ENCODE data around the gene MELTF. TPM values are rescaled to one million over a fixed set of nuclear protein-coding genes. Genes with fewer than 3 reads are reported as not detected.

The MELTF gene
- total RNA-seq, 2 donors from 2014 or later: 15.7 to 31.2 TPM

DNA sequence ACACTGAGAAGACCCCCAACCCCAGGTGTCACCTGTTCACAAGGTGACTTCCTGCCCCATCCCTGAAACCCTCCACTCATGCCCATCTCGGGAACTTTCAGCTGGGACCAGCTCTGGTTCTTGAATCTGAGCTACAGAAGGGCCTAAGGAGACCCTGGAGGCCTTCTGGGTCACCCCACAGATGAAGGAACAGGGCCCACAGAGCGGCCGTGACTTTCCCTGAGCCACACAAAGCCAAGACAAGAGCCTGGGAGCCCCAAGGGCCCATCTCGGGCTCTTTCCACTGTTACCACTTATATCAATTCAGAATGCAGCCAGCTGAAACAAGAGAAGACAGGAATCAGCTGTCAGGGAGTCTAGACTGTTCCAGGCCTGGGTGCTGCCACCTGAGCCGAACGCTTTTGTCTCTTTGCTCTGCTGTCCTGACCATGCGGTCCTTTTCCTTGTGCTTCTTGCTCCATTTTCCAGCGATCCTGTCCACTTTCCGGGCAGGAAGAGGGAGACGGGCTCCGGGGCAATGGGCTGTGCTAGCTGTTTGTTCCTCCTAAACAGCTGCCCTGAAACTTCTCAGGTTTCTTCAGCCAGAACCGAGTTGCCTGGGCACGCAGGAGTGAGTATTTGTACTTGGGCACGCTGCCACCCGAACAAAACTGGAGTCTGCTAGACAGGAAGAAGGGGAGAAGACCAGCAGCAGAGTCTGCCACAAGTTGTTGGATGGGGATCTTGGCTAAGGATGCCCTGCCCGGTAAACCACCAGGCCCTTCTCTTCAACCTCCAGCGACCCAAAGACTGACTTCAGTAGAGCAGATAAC is 33.0 kb downstream of the MELTF start:
- no peaks in the 10 kb centered on the region for H3K4me1 ChIP-seq
- no peaks in the 10 kb centered on the region for H3K27me3 ChIP-seq
- H3K4me3 ChIP-seq: no peak overlapping the region
- TF ChIP-seq, protein P1, sequence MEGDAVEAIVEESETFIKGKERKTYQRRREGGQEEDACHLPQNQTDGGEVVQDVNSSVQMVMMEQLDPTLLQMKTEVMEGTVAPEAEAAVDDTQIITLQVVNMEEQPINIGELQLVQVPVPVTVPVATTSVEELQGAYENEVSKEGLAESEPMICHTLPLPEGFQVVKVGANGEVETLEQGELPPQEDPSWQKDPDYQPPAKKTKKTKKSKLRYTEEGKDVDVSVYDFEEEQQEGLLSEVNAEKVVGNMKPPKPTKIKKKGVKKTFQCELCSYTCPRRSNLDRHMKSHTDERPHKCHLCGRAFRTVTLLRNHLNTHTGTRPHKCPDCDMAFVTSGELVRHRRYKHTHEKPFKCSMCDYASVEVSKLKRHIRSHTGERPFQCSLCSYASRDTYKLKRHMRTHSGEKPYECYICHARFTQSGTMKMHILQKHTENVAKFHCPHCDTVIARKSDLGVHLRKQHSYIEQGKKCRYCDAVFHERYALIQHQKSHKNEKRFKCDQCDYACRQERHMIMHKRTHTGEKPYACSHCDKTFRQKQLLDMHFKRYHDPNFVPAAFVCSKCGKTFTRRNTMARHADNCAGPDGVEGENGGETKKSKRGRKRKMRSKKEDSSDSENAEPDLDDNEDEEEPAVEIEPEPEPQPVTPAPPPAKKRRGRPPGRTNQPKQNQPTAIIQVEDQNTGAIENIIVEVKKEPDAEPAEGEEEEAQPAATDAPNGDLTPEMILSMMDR (IDR thresholded peaks at IDR 0.05): no peak
- intact Hi-C loops (cut with DNase I): no loop called here
- H3K9ac ChIP-seq (ENCODE audit: low read depth in 2 of 2, low read length in 2 of 2): no peak overlapping the region
- H3K9me3 ChIP-seq: no peaks in the 10 kb centered on the region
- H3K36me3 ChIP-seq: no peaks in the 10 kb centered on the region
- DNase-seq: no peak
- H3K27ac ChIP-seq: no peak overlapping the region

DNA sequence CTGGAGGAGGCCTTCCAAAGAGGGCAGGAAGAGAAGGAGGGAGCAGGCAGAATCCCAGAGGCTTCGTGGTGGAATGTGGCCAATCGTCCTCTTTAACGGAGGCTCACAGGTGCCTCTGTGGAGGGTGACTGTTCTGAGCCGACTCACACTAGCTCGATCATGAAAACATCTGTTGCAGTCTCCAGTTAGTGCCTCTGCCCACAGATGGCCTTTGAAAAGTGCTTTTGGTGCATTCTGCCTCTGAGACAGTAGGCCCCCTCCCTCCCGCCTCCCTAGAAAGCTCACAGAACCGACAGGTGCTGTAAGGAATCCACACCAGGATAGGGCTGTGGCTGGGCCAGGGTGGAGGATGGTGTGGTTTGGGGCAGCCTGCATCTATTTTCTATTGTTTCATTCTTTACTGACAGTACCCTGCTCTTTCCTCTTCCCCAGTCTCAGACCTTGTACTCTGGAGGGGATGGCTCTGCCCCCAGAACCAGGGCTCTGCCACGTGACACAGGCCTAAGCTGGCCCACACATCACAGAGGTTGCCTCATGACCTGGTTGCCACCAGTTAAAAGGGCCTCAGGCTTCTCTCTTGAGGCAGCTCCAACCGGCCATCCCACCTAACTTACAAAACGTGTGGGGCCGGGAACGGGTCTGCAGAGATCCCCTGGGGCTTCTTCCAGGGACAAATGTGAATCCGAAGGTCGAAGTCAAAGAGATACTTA is 33.8 kb downstream of the MELTF start:
- no peaks in the 10 kb centered on the region for H3K9me3 ChIP-seq
- intact Hi-C loops (cut with DNase I): no loop called here
- H3K9ac ChIP-seq (ENCODE audit: low read depth in 2 of 2, low read length in 2 of 2): no peak overlapping the region
- H3K4me1 ChIP-seq: no peaks in the 10 kb centered on the region
- no peak overlapping the region for H3K4me3 ChIP-seq
- H3K27me3 ChIP-seq: no peaks in the 10 kb centered on the region
- TF ChIP-seq, protein P1 (IDR thresholded peaks at IDR 0.05): no peak
- no peak for DNase-seq
- no peak overlapping the region for H3K27ac ChIP-seq
- H3K36me3 ChIP-seq: no peaks in the 10 kb centered on the region

DNA sequence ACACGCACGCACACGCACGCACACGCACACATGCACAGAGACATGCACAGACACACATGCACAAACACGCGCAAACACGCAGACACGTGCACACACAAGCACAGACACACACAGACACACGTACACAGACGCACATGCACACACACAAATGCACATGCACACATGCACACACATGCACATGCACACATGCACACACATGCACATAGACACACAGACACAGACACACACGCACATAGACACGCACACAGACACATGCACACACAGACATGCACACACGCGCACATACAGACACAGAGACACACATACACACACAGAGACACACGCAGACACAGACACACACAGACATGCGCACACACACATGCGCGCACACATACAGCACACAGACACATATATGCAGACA is 34.6 kb downstream of the MELTF start:
- H3K36me3 ChIP-seq: no peaks in the 10 kb centered on the region
- intact Hi-C loops (cut with DNase I): no loop called here
- no peaks in the 10 kb centered on the region for H3K27me3 ChIP-seq
- no peaks in the 10 kb centered on the region for H3K4me1 ChIP-seq
- no peaks in the 10 kb centered on the region for H3K9me3 ChIP-seq
- no peak overlapping the region for H3K4me3 ChIP-seq
- DNase-seq: no peak
- H3K27ac ChIP-seq: no peak overlapping the region
- TF ChIP-seq, protein P1 (IDR thresholded peaks at IDR 0.05): no peak
- no peak overlapping the region for H3K9ac ChIP-seq (ENCODE audit: low read depth in 2 of 2, low read length in 2 of 2)

DNA sequence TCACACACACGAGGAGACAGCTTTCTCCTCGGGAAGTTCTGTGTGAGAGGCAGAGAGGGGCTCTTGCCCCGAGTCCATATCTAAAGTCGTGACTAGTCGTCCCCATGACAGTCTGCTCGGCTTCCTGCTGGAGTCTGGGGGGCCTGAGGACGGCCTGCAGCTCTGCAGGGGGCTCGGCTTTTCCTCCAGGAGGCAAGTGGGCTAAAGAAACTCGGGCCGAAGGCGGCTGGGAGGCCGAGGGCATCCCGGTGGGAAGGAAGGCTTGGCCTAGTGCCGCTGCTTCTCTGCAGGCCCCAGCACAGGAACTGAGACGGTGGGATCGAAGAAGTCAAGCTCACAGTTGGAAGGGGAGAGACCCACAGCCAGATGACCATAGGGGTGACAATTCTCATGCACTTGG is 35.6 kb downstream of the MELTF start:
- TF ChIP-seq, protein P1 (IDR thresholded peaks at IDR 0.05): no peak
- Histone ChIP-seq H3K9me3 (no peaks in the 10 kb centered on the region), H3K4me1 (no peaks in the 10 kb centered on the region), H3K27me3 (no peaks in the 10 kb centered on the region), H3K4me3 (no peak overlapping the region), H3K27ac (no peak overlapping the region), H3K36me3 (no peaks in the 10 kb centered on the region), H3K9ac (ENCODE audit: low read depth in 2 of 2, low read length in 2 of 2) (no peak overlapping the region)
- intact Hi-C loops (cut with DNase I): no loop called here
- DNase-seq: no peak

DNA sequence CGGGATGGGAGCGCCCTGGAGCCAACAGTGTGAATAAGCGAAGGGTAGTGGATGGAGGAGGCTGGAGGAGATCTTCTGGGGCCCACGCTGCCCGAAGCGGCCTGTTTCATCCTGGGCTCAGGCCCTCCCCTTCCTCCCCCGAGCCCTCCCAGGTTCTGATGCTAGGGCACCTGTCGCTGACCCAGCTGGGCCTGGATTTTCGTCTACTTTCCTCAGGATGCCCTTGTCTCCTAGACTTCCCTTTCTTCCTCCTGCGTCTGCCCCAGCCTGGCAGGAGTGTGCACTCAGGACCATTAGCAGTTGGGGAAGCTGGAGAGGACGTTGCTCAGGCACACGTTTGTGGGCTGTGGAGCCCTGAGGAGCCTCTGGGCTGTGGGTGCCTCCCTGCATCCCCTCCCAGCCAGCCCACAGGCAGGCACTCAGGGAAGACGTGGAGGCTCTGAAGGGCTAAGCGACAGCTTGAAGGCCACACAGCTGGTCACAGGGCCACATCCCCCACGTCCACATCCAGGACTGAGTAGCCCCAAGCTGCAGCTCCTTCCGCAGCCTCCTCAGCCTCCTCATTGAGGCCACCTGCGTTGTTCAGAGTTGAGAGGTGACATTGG is 37.1 kb downstream of the MELTF start:
- Histone ChIP-seq H3K9ac (ENCODE audit: low read depth in 2 of 2, low read length in 2 of 2) (no peak overlapping the region), H3K36me3 (no peaks in the 10 kb centered on the region), H3K27me3 (no peaks in the 10 kb centered on the region), H3K4me1 (no peaks in the 10 kb centered on the region), H3K27ac (no peak overlapping the region), H3K4me3 (no peak overlapping the region), H3K9me3 (no peaks in the 10 kb centered on the region)
- TF ChIP-seq, protein P1 (IDR thresholded peaks at IDR 0.05): no peak
- intact Hi-C loops (cut with DNase I): no loop called here
- no peak for DNase-seq

All from colonic mucosa (tissue), 4 donors.